HUES64 (cell line): ENCODE results near the gene TMEM272.

Source experiments
- H3K27ac ChIP-seq: 2 replicates; pipeline ENCODE4 v1.7.0; 2013; ENCODE audit warnings: low read depth, low read length, inconsistent platforms
- H3K27me3 ChIP-seq: 2 replicates; pipeline ENCODE4 v1.6.1; 2013; ENCODE audit warnings: mild to moderate bottlenecking, low read length; ENCODE audit not compliant: insufficient read depth
- H3K36me3 ChIP-seq: 2 replicates; pipeline ENCODE4 v1.6.1; 2013; ENCODE audit warnings: mild to moderate bottlenecking, low read length; ENCODE audit not compliant: insufficient read depth
- H3K4me1 ChIP-seq: 2 replicates; pipeline ENCODE4 v1.6.1; 2013; ENCODE audit warnings: mild to moderate bottlenecking, low read length, moderate library complexity; ENCODE audit not compliant: insufficient read depth
- H3K4me3 ChIP-seq: 2 replicates; pipeline ENCODE4 v1.5.1; 2013; ENCODE audit warnings: mild to moderate bottlenecking, low read length, moderate library complexity
- H3K9ac ChIP-seq: 2 replicates; pipeline ENCODE4 v1.6.1; 2013; ENCODE audit warnings: mild to moderate bottlenecking, low read depth, low read length
- H3K9me3 ChIP-seq: 2 replicates; pipeline ENCODE4 v1.6.1; 2013; ENCODE audit warnings: low read depth, low read length; ENCODE audit not compliant: insufficient read depth
- WGBS: fragments of 150-250, 120-280 bp; methylation state at CpG from one replicate; pipeline ENCODE4 v1.1.7; 2013; ENCODE audit warnings: missing lambda C conversion rate; 5-methylcytosine and 5-hydroxymethylcytosine counted together

TMEM272 gene

DNA sequence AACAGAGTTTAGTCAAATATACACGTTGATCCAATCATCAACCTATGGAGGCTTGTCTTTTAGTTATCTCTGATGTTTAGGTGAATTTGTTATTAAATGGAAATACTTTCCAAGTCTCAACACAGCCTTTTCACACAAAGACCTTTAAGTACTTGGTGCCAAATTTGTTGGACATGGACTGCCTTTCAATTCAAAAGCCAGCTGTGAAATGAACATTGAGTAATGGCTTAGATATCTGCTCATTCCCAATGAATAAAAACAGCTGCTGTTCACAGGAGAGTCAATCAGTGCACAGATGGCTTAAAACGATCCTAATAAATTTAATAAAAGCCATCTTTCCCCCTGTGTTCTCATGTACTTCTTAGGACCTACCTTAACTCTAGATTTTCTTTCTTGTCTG lies 21.1 kb downstream of the TMEM272 start:
- Histone ChIP-seq H3K4me1 (peaks cover 16% of the 10 kb centered on the region), H3K27ac (no peak overlapping the region)
- 86% methylated on average over 1 of the region's 2 CpGs for WGBS

GRCh38 chr13:51823359-51823758 lies 21.6 kb downstream of the TMEM272 start:
- Histone ChIP-seq H3K4me3 (no peak overlapping the region), H3K27ac (no peak overlapping the region), H3K9ac (no peak overlapping the region), H3K4me1 (peaks cover 21% of the 10 kb centered on the region), H3K27me3 (peaks cover 3% of the 10 kb centered on the region; the same call in 1 of the 2 replicates), H3K36me3 (no peaks in the 10 kb centered on the region), H3K9me3 (no peaks in the 10 kb centered on the region)
- 98% methylated on average over 2 of the region's 2 CpGs for WGBS

More for the DNA sequence above, 21.1 kb downstream of the TMEM272 start:
- H3K36me3 ChIP-seq = no peaks in the 10 kb centered on the region
- no peak overlapping the region for H3K4me3 ChIP-seq
- no peaks in the 10 kb centered on the region for H3K9me3 ChIP-seq
- H3K9ac ChIP-seq = no peak overlapping the region
- H3K27me3 ChIP-seq = peaks cover 3% of the 10 kb centered on the region; the same call in 1 of the 2 replicates

GRCh38 chr13:51822106-51822815 lies 22.7 kb downstream of the TMEM272 start:
- Histone ChIP-seq H3K27ac (no peak overlapping the region), H3K9ac (no peak overlapping the region), H3K9me3 (no peaks in the 10 kb centered on the region), H3K36me3 (no peaks in the 10 kb centered on the region), H3K4me1 (peaks cover 22% of the 10 kb centered on the region), H3K4me3 (no peak overlapping the region), H3K27me3 (peaks cover 3% of the 10 kb centered on the region; the same call in 1 of the 2 replicates)
- WGBS = 91% methylated on average over 13 of the region's 13 CpGs

- Histone ChIP-seq H3K9ac (no peak overlapping the region), H3K36me3 (no peaks in the 10 kb centered on the region), H3K4me3 (no peak overlapping the region), H3K9me3 (no peaks in the 10 kb centered on the region), H3K27ac (no peak overlapping the region), H3K4me1 (peaks cover 25% of the 10 kb centered on the region), H3K27me3 (peaks cover 3% of the 10 kb centered on the region; the same call in 1 of the 2 replicates)
- WGBS = 83% methylated on average over 2 of the region's 2 CpGs
These were observed 23.4 kb downstream of the TMEM272 start for GRCh38 chr13:51821606-51822005.

DNA sequence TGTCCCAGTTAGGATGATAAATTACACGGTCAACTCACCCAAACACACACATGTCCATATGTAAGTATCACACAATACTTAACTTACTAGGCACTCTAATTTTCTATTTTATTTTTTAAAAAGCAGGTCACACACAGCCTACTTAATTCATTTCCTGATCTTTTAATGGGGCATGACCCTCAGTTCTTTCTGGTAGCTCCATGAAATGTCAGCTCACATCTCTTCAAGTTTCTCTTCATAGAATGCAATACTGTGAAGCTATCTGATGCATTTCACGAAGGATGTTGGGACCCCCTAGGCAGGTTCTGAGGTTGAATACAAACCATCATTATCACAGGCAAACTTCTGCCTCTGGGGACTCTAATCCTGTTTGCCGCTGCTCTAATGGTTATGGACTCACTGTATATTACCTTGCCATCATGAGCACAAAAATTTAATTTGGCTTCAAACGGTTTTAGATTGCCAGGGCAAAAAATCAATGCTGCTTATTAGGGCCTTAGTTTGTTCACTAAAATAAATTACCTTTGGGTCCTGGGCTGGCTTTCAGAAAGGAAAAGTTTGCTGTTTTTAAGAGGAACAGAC lies 24.9 kb downstream of the TMEM272 start:
- Histone ChIP-seq H3K4me3 (no peak overlapping the region), H3K9me3 (no peaks in the 10 kb centered on the region), H3K36me3 (no peaks in the 10 kb centered on the region), H3K27ac (no peak overlapping the region), H3K9ac (no peak overlapping the region), H3K4me1 (peaks cover 24% of the 10 kb centered on the region), H3K27me3 (peaks cover 3% of the 10 kb centered on the region; the same call in 1 of the 2 replicates)
- 82% methylated on average over 4 of the region's 4 CpGs for WGBS

GRCh38 chr13:51819544-51819943 lies 25.4 kb downstream of the TMEM272 start:
- H3K9ac ChIP-seq = no peak overlapping the region
- no peaks in the 10 kb centered on the region for H3K9me3 ChIP-seq
- peaks cover 21% of the 10 kb centered on the region for H3K4me1 ChIP-seq
- no peak overlapping the region for H3K4me3 ChIP-seq
- H3K27me3 ChIP-seq = peaks cover 3% of the 10 kb centered on the region; the same call in 1 of the 2 replicates
- H3K36me3 ChIP-seq = no peaks in the 10 kb centered on the region
- no peak overlapping the region for H3K27ac ChIP-seq
- 84% methylated on average over 3 of the region's 3 CpGs for WGBS

- Histone ChIP-seq H3K9ac (no peak overlapping the region; the same call in 1 of the 2 replicates), H3K9me3 (no peaks in the 10 kb centered on the region), H3K4me3 (no peak overlapping the region), H3K36me3 (no peaks in the 10 kb centered on the region), H3K4me1 (peaks cover 21% of the 10 kb centered on the region), H3K27me3 (peaks cover 3% of the 10 kb centered on the region; the same call in 1 of the 2 replicates), H3K27ac (no peak overlapping the region)
- 70% methylated on average over 9 of the region's 9 CpGs for WGBS
These were observed 26.0 kb downstream of the TMEM272 start for GRCh38 chr13:51818781-51819511.

DNA sequence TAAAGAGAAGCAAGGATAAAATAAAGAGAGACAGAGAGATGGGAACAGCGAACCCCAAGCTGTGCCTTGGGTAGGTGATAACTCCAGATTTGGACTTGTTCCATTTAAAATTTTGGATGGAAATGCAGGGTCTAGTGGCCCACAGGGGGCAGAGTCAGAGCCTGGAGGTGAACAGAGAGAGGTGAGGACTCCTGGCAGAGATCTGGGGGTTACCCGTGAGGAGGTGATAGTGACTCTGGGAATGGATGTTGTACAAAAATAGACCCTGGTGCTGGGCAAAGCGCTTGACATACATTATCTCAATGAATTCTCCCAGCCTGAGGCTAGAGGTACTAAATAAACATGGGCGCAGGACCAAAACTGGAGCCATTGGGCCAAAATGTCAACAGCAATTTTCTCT lies 26.7 kb downstream of the TMEM272 start:
- Histone ChIP-seq H3K4me1 (peaks cover 21% of the 10 kb centered on the region), H3K27ac (no peak overlapping the region), H3K4me3 (no peak overlapping the region), H3K9me3 (no peaks in the 10 kb centered on the region), H3K36me3 (no peaks in the 10 kb centered on the region), H3K27me3 (peaks cover 3% of the 10 kb centered on the region; the same call in 1 of the 2 replicates), H3K9ac (no peak overlapping the region)
- WGBS = 95% methylated on average over 4 of the region's 4 CpGs

DNA sequence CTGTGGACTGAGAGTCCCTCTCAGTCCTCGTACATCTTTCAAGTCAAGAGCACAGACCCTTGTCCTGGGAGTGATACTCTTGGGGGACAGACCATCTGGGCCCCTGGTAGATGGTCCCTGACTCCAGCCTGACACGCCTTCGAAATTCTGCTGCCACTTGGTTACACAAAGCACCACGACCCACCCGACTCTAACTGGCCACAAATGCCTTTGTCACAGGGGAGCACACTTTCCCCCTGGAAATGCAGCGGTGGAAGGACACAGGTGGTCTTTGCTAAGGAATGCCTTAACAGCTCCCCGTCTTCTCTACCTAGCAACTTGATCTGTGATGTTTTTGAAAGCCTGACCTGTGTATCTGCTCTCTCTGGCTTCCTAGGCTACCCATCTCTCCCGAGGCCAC lies 27.3 kb downstream of the TMEM272 start:
- H3K9me3 ChIP-seq = no peaks in the 10 kb centered on the region
- peaks cover 3% of the 10 kb centered on the region; the same call in 1 of the 2 replicates for H3K27me3 ChIP-seq
- 90% methylated on average over 8 of the region's 8 CpGs for WGBS
- H3K4me3 ChIP-seq = no peak overlapping the region
- H3K27ac ChIP-seq = no peak overlapping the region
- H3K9ac ChIP-seq = no peak overlapping the region
- no peaks in the 10 kb centered on the region for H3K36me3 ChIP-seq
- H3K4me1 ChIP-seq = peaks cover 21% of the 10 kb centered on the region

GRCh38 chr13:51816604-51817249 lies 28.2 kb downstream of the TMEM272 start:
- Histone ChIP-seq H3K27me3 (peaks cover 3% of the 10 kb centered on the region; the same call in 1 of the 2 replicates), H3K4me3 (no peak overlapping the region), H3K36me3 (no peaks in the 10 kb centered on the region), H3K9me3 (no peaks in the 10 kb centered on the region), H3K9ac (no peak overlapping the region), H3K4me1 (peaks cover 21% of the 10 kb centered on the region), H3K27ac (no peak overlapping the region)
- 80% methylated on average over 19 of the region's 19 CpGs for WGBS
